Stimulated activated CD8-positive, alpha-beta memory T cell treated with anti-CD3 and anti-CD28 coated beads, Interleukin-7, amount 100 ng/mL, for 24 hours (primary cell): ENCODE measurements around the gene KLF15.

ENCODE experiments used
- DNase-seq: peaks from one replicate; pipeline ENCODE4 v3.0.0-alpha.2; 2020; ENCODE audit warnings: low read depth

KLF15 gene

DNA sequence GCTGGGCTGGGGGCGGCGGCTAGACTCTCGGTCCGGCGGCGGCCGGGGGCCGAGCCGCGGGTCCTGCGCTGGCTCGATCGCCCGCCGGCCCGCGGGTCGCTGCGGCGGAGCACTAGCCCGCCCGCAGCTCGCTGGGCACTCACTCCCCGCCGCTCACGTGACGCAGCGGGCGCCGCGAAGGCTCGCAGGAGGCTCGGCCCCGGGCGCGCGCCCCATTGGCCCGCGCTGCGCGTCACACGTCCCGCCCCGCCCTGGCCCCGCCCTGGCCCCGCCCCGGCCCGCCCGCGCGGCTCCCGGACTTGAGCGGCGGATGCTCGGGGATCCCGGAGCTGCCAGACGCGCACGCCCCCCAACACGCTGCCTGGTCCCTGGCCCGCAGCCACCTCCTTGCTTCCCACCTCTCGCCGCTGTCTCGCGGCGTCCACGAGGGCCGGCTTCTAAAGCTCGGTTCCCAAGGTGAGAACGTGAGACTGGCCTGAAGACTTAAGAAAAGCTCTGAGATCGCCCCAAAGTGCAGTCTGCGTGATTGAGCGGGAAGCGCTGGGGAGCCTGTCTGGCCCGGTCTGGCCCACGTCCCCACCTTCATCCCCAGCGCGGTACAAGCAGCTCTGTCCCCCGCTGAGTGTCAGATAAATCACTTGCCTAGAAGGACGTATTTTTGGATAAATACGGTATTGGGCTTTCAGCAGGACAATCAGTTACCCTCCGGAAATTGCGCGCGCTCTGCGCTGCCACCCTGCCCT is at the start of gene KLF15:
KLF15 (minus strand) TSS at position 114 of the 743 bp plus-strand sequence. CDS start 4,486 bp downstream, outside the sequence.
- DNase-seq, result peak; percentile 60

DNA sequence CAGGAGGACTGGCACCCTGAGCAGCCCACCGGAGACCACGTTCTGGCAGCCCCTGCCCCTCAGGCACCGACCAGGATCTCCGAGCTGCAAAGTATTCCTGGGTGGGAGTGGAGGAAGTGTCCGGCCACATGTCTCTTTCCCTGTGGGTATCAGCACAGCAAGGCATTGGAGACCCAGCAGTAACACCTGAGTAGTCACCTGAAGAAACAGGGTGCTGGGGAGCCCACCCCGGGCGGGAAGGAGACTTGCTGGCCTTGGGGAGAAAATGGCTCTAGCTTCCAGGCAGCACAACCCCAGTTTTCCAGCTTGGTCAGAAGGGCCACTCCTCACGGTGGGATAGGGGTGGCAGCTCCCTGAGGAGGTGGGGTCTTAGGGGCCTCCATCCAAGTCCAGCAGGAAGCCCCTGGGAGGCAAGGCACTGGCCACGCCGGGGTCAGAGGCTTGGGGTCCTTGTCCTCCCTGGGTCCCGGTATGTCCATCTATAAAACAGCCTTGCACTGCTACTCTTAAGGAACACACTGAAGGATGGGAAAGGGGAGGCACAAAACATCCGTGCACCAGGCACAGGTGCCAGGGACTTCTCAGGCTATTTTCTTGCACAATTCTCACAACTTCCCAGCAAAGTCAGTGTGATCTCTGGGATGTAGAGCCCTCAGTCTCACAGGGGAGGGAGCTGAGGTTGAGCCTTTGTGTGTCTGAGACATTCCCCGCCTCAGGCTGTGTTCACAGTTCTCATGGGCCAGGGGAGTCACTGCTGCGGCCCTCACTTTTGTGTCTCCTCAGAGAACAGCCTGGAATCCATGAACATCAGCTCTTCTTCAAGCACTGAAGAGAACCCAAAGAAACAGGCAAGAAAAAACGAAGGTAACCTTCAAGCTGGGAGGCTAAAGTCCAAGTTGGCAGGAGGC is 49.4 kb upstream of the KLF15 start:
- DNase-seq, result no peak

DNA sequence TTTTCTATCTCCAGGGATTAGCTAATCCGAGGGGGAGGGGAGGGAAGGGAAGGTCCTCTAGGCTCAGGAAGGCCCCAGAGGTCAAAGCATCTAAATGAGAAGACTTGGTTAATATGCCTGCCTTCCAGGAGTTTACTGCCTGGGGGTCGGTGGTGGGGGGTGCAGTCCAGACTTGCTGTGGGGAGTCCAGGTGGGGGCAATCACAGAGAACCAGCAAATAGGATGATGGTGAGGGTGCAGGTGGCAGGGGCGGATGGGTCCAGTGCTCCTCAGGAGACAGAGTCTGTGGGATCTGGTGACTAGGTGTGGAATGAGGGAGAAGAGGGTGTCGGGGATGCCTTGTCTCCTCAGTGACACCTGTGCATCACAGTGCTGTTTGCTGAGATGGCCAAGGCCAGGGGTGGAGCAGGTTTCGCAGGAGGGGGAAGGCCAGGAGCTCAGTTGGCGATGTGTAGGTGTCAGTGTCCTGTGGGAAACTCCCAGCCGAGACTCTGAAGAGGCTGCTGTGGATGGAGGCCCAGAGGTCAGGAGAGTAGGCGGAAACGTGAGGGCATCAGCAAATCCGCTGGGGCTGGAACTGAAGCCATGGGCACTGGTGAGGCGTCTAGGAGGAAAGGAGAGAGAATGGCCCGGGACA is 45.6 kb upstream of the KLF15 start:
- no peak for DNase-seq

DNA sequence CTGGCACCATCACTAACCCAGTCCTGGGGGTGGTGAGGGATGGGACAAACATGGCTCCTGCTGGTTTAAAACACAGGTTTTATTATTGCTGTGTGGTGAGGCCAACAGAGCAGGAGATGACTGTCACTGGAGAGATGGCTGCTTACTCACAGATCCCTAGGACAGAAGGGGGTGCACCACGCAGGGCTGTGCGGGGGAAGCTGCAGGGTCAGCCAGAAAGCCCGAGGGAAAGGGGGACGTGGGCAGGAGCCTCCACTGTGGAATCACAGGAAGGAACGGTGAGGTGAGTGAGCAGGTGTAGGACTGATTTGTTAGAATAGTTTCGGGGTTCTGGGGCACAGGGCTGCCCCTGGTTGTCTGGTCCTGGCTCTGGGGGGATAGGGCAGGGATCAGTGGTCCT is 45.0 kb upstream of the KLF15 start:
- DNase-seq, result no peak

DNA sequence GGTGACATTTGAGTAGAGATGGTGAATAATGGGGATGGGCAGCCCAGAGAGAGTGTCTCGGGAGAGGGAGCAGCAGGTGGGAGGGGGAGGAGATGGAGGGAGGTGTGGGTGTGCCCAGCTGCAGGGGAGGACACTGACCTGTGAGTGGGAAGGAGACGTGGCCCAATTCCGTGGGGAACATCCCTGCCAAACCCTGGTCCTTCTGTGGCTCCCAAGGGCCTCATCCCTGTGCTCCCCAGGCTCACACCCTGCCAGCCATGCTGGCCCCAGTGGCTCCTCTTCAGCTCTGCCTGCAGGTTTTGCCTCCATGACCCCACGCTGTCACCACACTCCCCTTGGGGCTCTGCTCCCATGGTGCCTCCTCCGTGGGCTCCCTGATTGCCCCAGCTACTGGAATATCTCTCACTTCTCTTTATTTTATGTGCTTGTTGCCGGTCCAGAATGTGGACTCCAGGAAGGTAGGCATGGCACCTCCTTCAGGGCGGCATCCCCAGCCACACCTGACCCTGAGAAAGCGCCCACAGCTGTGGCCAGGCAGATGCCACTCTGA is 44.5 kb upstream of the KLF15 start:
- no peak for DNase-seq

DNA sequence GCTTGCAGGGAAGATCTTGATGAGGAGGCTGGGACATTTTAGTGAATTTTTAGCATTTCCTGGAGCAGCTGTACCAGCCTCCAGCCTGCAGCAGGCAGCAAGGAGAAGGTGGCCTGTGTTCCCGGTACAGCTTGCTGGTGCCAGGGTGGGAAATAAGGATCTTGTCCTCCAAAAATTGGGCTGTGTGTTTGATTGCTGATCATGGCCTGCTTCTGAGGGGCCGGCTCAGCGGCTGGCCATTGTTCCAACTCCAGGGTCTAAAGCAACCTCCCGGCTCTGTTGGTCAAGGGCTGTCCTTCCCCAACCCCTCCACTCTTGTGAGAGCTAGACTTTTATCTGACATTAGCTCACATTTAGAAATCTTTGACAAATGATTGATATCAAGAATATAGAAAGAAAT is 42.5 kb upstream of the KLF15 start:
- no peak for DNase-seq

DNA sequence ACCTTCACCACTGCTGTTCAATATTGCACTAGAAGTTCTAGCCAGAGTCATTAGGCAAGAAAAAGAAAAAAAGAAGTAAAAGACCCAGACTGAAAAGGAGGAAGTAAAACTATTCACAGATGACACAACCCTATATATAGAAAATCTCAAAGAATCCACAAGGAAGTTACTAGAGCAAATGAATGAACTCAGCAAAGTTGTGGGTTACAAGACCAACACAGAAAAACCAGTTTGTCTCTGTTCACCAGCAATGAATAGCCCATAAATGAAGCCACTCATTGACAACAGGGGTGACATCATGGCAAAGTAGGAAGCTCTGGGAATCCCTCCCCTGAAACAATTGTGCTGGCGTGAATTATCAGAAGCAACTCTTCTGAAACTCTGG is 42.1 kb upstream of the KLF15 start:
- DNase-seq, result no peak

DNA sequence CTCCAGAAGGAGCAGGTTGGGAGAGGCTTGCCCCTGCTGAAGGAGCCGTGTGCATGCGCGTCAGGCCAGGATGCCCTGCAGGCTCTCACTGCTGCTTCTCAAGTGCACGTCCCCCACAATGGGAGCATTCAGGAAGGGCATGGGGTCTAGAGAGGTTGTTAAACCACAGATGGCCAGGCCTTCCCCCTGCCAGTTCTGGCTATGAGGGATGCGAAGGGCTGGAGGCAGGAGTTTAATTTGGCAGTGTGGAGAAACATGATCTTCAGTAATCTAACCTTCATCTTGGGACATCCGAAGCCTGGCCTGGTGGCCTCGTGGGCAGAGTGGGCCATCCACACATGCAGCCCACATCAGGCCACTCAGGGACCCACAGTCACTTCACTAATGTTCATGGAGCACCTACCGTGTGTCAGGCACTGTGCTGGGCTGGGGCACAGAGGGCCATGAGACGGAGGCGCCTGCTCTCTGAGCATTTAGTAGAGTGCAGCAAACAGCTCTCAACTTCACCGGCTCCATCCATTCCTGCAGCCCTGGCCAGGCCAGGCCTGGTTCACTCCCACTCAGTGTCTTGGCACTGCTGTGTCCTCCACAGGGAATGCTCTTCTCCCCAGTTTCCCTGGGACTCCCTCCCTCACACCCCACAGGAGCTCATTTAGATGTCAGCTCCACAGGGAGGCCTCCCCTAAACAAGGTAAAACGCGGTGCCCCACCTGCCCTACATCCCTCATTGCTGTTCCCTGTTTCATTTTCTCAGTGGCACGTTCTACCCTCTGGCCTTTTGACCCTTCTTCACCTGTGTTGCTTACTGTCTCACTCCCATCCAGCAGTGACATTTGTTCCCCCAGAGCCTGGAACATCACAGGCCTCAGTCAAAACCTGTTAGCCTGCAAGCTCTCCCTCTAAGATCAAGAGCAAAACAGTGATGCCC is 41.5 kb upstream of the KLF15 start:
- no peak for DNase-seq

DNA sequence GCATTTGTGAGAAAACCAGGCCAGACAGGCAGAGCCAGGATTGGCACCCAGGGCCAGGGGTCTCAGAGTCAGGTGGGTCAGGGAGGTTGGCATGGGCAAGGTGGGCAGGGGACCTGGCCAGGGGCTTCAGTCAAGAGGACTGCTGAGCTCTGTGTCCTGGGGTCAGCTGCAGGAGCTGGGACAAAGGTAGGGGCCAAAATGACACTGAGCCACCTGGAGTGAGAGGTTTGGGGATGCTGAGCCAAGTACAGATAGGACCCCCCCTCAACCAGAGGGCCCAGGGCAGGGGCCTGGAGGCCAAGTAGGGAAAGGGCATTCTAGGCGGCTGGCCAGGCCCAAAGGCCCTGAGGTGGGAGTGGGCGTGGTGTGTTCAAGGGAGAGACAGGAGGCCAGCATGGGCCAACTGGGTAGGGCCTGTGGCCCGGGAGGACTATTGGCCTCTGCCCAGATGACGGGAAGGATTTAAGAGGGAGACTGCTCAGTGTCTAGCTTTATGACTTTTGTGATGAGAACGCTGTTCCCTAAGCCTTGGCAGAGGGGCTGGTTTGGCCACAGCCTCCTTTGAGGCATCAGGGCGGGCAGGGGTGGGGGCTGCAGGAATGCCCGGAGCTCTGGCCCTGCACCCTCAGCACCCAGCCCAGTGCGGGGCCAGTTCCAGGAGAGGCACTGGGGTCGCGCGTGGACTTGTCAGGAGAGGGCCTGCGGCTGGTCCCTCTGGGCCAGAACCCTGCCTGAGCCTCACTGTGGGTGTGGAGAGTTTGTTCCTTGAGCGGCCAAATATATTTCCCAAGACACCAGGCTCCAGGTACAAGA is 40.6 kb upstream of the KLF15 start:
- no peak for DNase-seq

DNA sequence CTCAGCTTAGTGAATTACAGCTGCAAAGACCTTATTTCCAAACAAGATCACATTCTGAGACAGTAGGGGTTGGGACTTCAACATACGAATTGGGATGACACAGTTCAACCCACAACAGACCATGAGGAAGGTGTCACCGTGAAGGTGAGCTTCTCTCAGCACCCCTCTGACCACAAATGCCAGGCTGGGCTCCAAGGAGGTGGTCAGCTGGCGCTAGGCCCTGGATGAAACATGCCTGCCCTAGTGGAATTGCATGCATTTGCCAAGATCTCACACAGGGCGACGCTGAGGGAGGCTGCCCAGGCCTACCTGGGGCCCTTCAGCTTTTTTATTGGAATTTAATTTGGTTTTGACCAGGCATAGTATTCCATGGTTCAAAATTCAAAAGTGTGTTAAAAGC is 39.3 kb upstream of the KLF15 start:
- DNase-seq, result no peak

DNA sequence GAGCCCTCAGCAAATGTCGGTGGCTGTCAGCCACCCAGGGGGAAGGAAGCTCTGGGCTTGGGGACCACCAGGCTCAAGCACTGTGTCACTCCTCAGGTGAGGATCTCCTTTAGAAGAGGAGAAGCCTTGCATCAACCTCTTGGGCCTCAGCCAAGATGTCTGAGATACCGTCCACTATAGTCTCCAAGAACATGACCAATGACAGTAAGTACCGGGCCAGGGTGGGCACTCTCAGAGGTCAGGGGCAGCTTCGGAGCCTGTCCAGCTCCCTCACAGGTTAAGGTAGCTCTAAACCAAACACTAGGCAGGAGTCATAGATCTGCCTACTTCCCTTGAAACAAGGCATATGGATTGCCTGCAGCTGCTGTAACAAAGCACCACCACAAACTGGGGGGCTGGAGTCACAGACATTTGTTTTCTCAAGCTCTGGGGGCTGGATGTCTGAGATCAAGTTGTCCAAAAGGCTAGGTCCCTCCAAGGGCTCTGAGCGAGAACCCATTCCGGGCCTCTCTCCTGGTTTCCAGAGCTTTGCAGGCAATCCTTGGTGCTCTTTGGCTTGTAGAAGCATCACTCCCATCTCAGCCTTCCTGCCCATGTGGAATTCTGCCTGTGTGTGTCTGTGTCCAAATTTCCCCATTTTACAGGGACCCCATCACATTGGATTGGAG is 38.8 kb upstream of the KLF15 start:
- no peak for DNase-seq

DNA sequence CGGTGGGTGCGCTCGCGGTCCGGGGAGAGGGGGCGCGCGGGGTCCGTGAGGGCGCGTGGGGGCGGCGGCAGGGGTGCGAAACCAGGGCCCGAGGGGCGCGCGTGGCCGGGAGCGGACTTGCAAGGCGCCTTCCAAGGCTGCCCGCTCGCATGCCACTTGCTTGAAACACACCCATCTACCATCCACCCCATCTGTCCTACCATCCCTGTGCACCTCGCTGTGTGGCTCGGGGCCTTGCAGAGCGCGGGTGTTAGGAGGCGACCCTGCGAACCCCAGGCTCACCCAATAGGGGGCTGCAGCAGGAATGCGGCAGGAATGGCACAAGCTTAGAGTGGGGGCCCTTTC is 37.7 kb upstream of the KLF15 start:
- DNase-seq, result no peak

DNA sequence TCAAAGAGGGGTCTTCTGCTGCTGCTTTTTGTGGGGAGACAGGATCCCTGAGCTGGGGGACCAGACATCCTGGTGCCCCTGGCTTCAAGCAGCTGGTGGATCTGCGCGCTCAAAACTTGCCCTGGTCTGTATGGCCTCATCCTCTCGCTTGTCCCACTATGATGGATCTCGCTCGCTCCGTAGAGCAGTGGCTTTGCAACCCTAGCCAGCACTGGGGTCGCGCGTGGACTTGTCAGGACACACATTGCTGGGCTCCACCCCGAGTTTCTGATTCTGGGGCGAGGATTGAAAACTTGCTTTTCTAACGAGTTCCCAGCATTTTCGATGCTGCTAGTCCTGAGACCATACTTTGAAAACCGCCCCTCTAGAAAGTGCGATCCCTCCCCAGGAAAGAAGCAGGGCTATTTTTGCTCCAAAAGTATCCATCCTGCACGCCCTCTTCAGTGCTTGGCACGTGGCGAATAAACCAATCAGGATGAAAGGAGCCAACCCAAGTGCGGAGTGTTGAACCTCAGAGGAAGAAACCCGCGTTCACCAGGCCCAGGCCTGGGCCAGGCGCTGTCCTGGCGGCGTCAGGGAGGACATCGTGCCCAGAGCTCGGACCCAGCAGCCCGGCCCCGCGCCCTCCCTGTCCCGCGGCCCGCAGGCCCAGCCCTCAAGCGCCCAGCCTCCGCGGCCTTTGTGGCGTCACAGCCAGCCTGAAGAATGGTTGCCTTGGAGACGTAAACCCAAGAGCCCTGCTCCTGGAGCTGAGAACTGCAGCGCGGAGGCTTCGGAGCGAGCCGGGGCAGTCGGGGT is 37.2 kb upstream of the KLF15 start, which contains the start of gene CFAP100:
CFAP100 (plus strand) TSS at position 731 of the 798 bp plus-strand sequence. CDS start 1,092 bp downstream, outside the sequence.
- DNase-seq, result no peak

DNA sequence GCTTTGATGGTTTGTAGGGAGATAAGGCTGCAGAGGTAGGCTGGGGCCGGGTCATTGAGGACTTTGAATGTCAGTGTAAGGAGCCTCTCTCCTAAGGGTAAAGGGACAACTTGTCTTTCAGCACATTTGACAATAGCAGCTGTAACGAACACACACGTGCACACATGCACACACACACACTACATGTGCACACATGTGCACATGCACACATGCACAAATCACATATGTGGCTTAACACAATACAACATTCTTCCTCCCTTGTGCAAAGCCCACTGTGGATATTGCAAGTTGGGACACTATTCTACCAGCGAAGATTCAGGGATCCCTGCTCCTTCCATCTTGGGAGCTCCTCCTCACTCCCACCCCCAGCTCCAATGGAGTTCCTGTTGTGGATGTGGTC is 36.4 kb upstream of the KLF15 start:
- DNase-seq, result no peak

DNA sequence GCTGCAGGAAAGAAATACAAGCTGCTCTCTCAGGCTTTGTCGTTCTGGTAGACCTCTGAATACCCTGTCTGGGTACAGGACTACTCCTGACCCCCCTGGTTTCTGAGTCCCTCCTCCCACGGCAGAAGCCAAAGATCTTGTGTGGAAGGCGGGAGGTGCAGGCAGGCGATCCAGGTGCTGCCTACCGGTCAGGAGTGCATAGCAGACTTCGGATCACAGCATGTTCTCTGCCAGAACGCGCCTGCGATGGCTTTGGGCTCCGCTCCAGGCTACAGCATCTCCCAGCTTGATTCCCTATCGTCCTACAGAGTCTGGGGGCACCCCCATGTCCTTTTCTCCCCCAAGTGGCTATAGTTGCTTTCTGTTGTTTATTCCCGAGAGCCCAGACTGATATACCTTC is 35.0 kb upstream of the KLF15 start:
- no peak for DNase-seq

DNA sequence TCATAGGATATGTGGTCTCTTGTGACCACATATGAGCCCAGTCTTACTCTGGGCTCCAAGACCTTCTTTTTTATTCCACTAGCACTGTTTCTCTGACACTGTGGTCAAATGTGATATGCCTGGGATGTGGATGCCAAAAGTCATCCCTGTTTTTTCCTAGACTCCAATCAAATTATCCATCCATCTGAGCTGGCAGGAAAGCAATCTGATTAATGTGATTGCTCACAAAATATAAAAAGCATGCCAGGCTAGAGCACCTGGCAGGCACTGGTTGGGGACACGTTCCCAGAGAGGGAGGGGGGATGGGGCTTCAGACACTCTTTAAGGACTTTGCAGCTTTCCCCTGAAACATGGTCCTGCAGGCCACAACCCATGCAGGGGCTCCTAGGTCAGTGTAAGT is 34.4 kb upstream of the KLF15 start:
- no peak for DNase-seq

DNA sequence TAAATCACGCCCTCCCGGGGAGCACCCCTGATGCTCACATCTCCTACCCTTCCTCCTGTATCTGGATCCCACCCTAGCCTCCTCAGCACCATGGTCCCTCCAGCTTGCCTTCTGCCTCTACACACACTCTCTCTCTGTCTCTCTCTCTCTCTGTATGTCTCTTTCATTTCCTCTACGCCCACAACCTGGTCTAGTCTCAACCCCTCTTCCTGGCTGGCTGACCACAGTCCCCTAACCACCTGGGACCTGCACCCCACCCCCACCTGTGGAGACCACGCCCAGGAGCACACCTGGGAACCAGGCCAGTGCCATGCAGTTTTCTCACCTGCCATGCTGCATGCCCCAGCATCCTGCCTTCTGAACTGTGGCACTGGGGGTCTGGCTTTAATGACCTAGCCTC is 33.5 kb upstream of the KLF15 start:
- DNase-seq, result no peak

DNA sequence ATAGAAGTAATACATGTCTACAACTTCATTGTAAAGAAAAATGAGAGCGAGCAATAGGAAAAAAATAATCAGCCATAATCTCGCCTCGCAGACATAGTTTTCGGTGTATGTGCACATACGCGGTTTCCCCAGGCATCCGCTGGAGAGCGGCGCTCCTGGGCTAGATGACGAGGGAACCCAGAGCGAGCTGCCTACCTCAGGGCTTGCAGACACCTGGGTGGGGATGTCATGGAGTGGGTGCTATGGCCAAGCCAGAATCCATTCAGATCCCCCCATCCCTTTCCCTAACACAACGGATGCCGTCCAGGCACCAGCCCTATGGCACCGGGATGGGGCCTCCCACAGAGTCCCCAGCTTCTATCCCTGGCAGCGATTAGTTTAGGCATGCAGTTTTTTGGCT is 33.0 kb upstream of the KLF15 start:
- DNase-seq, result no peak

DNA sequence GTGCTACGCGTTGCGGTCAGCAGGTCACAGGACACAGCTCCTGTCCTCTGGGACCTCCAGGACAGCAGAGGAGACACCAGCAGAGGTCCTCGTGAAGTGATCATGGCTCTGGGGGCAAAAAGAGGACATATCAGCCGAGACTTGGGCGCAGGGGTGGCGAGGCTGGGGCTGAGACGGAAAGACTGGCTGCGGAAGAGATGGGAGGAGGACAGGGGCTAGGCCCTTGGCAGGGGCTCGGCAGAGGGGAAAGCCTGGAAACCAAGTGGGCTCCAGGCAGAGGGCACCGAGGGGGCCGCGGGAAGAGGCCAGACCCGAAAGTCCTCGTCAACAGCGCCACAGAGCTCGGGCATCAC is 32.6 kb upstream of the KLF15 start:
- no peak for DNase-seq
